Measurements from ENCODE around the gene ACBD4.

The ACBD4 gene

DNA sequence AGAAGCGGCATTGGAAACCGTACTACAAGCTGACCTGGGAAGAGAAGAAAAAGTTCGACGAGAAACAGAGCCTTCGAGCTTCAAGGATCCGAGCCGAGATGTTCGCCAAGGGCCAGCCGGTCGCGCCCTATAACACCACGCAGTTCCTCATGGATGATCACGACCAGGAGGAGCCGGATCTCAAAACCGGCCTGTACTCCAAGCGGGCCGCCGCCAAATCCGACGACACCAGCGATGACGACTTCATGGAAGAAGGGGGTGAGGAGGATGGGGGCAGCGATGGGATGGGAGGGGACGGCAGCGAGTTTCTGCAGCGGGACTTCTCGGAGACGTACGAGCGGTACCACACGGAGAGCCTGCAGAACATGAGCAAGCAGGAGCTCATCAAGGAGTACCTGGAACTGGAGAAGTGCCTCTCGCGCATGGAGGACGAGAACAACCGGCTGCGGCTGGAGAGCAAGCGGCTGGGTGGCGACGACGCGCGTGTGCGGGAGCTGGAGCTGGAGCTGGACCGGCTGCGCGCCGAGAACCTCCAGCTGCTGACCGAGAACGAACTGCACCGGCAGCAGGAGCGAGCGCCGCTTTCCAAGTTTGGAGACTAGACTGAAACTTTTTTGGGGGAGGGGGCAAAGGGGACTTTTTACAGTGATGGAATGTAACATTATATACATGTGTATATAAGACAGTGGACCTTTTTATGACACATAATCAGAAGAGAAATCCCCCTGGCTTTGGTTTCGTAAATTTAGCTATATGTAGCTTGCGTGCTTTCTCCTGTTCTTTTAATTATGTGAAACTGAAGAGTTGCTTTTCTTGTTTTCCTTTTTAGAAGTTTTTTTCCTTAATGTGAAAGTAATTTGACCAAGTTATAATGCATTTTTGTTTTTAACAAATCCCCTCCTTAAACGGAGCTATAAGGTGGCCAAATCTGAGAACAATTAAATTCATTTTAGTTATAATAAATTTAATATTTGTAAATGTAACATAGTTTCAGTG lies 14.5 kb downstream of the ACBD4 start (continued):
- TF ChIP-seq, protein P1, sequence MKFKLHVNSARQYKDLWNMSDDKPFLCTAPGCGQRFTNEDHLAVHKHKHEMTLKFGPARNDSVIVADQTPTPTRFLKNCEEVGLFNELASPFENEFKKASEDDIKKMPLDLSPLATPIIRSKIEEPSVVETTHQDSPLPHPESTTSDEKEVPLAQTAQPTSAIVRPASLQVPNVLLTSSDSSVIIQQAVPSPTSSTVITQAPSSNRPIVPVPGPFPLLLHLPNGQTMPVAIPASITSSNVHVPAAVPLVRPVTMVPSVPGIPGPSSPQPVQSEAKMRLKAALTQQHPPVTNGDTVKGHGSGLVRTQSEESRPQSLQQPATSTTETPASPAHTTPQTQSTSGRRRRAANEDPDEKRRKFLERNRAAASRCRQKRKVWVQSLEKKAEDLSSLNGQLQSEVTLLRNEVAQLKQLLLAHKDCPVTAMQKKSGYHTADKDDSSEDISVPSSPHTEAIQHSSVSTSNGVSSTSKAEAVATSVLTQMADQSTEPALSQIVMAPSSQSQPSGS (tag by site-specific recombination; IDR thresholded peaks at IDR 0.05; ENCODE audit: low read depth): peak; percentile 73; the same call in 1 of the 2 replicates
- no peak for TF ChIP-seq KLF10 (tag by site-specific recombination; IDR thresholded peaks at IDR 0.05)
- TF ChIP-seq SCRT2 (tag by site-specific recombination; IDR thresholded peaks at IDR 0.05): no peak
- TF ChIP-seq, protein P2, sequence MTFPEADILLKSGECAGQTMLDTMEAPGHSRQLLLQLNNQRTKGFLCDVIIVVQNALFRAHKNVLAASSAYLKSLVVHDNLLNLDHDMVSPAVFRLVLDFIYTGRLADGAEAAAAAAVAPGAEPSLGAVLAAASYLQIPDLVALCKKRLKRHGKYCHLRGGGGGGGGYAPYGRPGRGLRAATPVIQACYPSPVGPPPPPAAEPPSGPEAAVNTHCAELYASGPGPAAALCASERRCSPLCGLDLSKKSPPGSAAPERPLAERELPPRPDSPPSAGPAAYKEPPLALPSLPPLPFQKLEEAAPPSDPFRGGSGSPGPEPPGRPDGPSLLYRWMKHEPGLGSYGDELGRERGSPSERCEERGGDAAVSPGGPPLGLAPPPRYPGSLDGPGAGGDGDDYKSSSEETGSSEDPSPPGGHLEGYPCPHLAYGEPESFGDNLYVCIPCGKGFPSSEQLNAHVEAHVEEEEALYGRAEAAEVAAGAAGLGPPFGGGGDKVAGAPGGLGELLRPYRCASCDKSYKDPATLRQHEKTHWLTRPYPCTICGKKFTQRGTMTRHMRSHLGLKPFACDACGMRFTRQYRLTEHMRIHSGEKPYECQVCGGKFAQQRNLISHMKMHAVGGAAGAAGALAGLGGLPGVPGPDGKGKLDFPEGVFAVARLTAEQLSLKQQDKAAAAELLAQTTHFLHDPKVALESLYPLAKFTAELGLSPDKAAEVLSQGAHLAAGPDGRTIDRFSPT (tag by site-specific recombination; IDR thresholded peaks at IDR 0.05): no peak
- no peak for TF ChIP-seq ZNF416 (tag by site-specific recombination; IDR thresholded peaks at IDR 0.05)
- TF ChIP-seq ZBTB21 (tag by site-specific recombination; IDR thresholded peaks at IDR 0.05): peak; percentile 20; the same call in 1 of the 2 replicates
- TF ChIP-seq ZNF311 (tag by site-specific recombination; IDR thresholded peaks at IDR 0.05; ENCODE audit: borderline replicate concordance): no peak
- no peak for TF ChIP-seq ZNF274 (IDR thresholded peaks at IDR 0.05; ENCODE audit: low read length)
- TF ChIP-seq ZNF274 (tag by site-specific recombination; IDR thresholded peaks at IDR 0.05; ENCODE audit: borderline replicate concordance): no peak
- TF ChIP-seq WT1 (tag by site-specific recombination; IDR thresholded peaks at IDR 0.05): no peak; the same call in 1 of the 2 replicates
- TF ChIP-seq ZIC2 (tag by site-specific recombination; IDR thresholded peaks at IDR 0.05): no peak
- no peak for TF ChIP-seq ZNF423 (tag by site-specific recombination; IDR thresholded peaks at IDR 0.05)
- TF ChIP-seq ZNF548 (tag by site-specific recombination; IDR thresholded peaks at IDR 0.05): no peak
- no peak for TF ChIP-seq ZNF354C (tag by site-specific recombination; IDR thresholded peaks at IDR 0.05; ENCODE audit: borderline replicate concordance, low read depth)
- peak; percentile 56 for TF ChIP-seq GLIS1 (tag by site-specific recombination; IDR thresholded peaks at IDR 0.05)
- TF ChIP-seq, protein P3, sequence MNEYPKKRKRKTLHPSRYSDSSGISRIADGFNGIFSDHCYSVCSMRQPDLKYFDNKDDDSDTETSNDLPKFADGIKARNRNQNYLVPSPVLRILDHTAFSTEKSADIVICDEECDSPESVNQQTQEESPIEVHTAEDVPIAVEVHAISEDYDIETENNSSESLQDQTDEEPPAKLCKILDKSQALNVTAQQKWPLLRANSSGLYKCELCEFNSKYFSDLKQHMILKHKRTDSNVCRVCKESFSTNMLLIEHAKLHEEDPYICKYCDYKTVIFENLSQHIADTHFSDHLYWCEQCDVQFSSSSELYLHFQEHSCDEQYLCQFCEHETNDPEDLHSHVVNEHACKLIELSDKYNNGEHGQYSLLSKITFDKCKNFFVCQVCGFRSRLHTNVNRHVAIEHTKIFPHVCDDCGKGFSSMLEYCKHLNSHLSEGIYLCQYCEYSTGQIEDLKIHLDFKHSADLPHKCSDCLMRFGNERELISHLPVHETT (tag by site-specific recombination; IDR thresholded peaks at IDR 0.05): no peak
- no peak for TF ChIP-seq ZNF350 (tag by site-specific recombination; IDR thresholded peaks at IDR 0.05)
- TF ChIP-seq GLI4 (tag by site-specific recombination; IDR thresholded peaks at IDR 0.05): no peak
- TF ChIP-seq SP7 (tag by site-specific recombination; IDR thresholded peaks at IDR 0.05): 0 out of 2 replicates have a peak, but pooled peaks have one; percentile 8
- TF ChIP-seq ZEB2 (tag by site-specific recombination; IDR thresholded peaks at IDR 0.05): peak; percentile 75
- TF ChIP-seq, protein P4, sequence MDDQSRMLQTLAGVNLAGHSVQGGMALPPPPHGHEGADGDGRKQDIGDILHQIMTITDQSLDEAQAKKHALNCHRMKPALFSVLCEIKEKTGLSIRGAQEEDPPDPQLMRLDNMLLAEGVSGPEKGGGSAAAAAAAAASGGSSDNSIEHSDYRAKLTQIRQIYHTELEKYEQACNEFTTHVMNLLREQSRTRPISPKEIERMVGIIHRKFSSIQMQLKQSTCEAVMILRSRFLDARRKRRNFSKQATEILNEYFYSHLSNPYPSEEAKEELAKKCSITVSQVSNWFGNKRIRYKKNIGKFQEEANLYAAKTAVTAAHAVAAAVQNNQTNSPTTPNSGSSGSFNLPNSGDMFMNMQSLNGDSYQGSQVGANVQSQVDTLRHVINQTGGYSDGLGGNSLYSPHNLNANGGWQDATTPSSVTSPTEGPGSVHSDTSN (CRISPR knock-in tag; IDR thresholded peaks at IDR 0.05): no peak; the same call in 1 of the 2 replicates
- TF ChIP-seq MYNN (tag by site-specific recombination; IDR thresholded peaks at IDR 0.05; ENCODE audit: borderline replicate concordance): no peak
- no peak for TF ChIP-seq ZNF529 (tag by site-specific recombination; IDR thresholded peaks at IDR 0.05; ENCODE audit: insufficient replicate concordance)
- no peak for TF ChIP-seq KLF7 (tag by site-specific recombination; IDR thresholded peaks at IDR 0.05; ENCODE audit: borderline replicate concordance)
- TF ChIP-seq, protein P5, sequence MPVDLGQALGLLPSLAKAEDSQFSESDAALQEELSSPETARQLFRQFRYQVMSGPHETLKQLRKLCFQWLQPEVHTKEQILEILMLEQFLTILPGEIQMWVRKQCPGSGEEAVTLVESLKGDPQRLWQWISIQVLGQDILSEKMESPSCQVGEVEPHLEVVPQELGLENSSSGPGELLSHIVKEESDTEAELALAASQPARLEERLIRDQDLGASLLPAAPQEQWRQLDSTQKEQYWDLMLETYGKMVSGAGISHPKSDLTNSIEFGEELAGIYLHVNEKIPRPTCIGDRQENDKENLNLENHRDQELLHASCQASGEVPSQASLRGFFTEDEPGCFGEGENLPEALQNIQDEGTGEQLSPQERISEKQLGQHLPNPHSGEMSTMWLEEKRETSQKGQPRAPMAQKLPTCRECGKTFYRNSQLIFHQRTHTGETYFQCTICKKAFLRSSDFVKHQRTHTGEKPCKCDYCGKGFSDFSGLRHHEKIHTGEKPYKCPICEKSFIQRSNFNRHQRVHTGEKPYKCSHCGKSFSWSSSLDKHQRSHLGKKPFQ (tag by site-specific recombination; IDR thresholded peaks at IDR 0.05): no peak
- TF ChIP-seq, protein P6, sequence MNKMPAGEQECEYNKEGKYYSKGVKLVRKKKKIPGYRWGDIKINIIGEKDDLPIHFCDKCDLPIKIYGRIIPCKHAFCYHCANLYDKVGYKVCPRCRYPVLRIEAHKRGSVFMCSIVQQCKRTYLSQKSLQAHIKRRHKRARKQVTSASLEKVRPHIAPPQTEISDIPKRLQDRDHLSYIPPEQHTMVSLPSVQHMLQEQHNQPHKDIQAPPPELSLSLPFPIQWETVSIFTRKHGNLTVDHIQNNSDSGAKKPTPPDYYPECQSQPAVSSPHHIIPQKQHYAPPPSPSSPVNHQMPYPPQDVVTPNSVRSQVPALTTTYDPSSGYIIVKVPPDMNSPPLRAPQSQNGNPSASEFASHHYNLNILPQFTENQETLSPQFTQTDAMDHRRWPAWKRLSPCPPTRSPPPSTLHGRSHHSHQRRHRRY (tag by site-specific recombination; IDR thresholded peaks at IDR 0.05): peak; percentile 69
- TF ChIP-seq EGR2 (tag by site-specific recombination; IDR thresholded peaks at IDR 0.05; ENCODE audit: low read depth): no peak
- no peak for TF ChIP-seq SP2 (tag by site-specific recombination; IDR thresholded peaks at IDR 0.05)
- no peak for TF ChIP-seq ZNF571 (tag by site-specific recombination; IDR thresholded peaks at IDR 0.05)
- no peak for TF ChIP-seq ZNF664 (tag by site-specific recombination; IDR thresholded peaks at IDR 0.05)
- TF ChIP-seq SP3 (tag by site-specific recombination; IDR thresholded peaks at IDR 0.05): no peak

Measured in HEK293 (cell line).